CD4-positive, alpha-beta T cell (primary cell): ENCODE data around the gene NRF1. TPM values are rescaled to one million over a fixed set of nuclear protein-coding genes. Genes with fewer than 3 reads are reported as not detected.

Source experiments
- ATAC-seq: fragments of 200-7000 bp; cut with Tn5 transposase; one replicate; pipeline ENCODE4 v1.10.0; 2022; ENCODE audit warnings: mild to moderate bottlenecking; ENCODE audit not compliant: poor library complexity
- CTCF ChIA-PET: fragments of 350-600 bp; sonication (Branson Sonifier 250); formaldehyde crosslinking; loops from one replicate; lab custom pipeline; 2021; ENCODE audit warnings: antibody characterized with exemption, inconsistent platforms; lab: Charles Lee
- POLR2A ChIA-PET: fragments of 350-600 bp; sonication (Branson Sonifier 250); formaldehyde crosslinking; loops from one replicate; lab custom pipeline; 2021; ENCODE audit warnings: antibody characterized with exemption, inconsistent platforms; lab: Charles Lee
- DNase-seq, 14 experiments: peaks; one replicate each; pipeline ENCODE4 v3.0.0-alpha.2; 2013 to 2020; ENCODE audit warnings: mixed read lengths in 2 of 14
- H3K27ac ChIP-seq, 2 donors: one replicate each; pipeline versions ENCODE4 v1.5.1 to v1.7.0; 2013; ENCODE audit warnings: low read length in 2 of 2, low read depth in 1 of 2, mild to moderate bottlenecking in 1 of 2
- H3K27me3 ChIP-seq, 2 experiments: 1 replicate in 1 of 2; 2 replicates in 1 of 2; pipeline versions ENCODE4 v1.6.1 to v1.7.0; 2013; ENCODE audit warnings: low read length in 2 of 2, control low read depth in 1 of 2, mild to moderate bottlenecking in 1 of 2, moderate library complexity in 1 of 2; ENCODE audit not compliant: insufficient read depth in 2 of 2, control insufficient read depth in 1 of 2
- H3K36me3 ChIP-seq: one replicate; pipeline ENCODE4 v1.6.1; 2013; ENCODE audit warnings: low read length, control low read depth; ENCODE audit not compliant: insufficient read depth
- H3K4me1 ChIP-seq: one replicate; pipeline ENCODE4 v1.6.1; 2013; ENCODE audit warnings: low read length, control low read depth; ENCODE audit not compliant: insufficient read depth
- H3K4me3 ChIP-seq: one replicate; pipeline ENCODE4 v1.5.1; 2013; ENCODE audit warnings: mild to moderate bottlenecking, low read length, moderate library complexity
- H3K9me3 ChIP-seq, 2 experiments: 1 replicate in 1 of 2; 2 replicates in 1 of 2; pipeline versions ENCODE4 v1.6.1 to v1.7.0; 2013; ENCODE audit warnings: low read length in 2 of 2, mild to moderate bottlenecking in 2 of 2, control low read depth in 1 of 2, moderate library complexity in 1 of 2; ENCODE audit not compliant: control insufficient read depth in 1 of 2, insufficient read depth in 1 of 2
- H3K27ac Mint-ChIP-seq: one replicate; pipeline ENCODE4 v1.8.0; 2020; ENCODE audit warnings: mixed read lengths
- H3K27me3 Mint-ChIP-seq: one replicate; pipeline ENCODE4 v1.8.0; 2021; ENCODE audit warnings: mixed read lengths
- H3K36me3 Mint-ChIP-seq: one replicate; pipeline ENCODE4 v1.8.0; 2021; ENCODE audit warnings: low read depth, mixed read lengths
- H3K4me1 Mint-ChIP-seq: one replicate; pipeline ENCODE4 v1.8.0; 2021; ENCODE audit warnings: low read depth, mixed read lengths
- H3K4me3 Mint-ChIP-seq: one replicate; pipeline ENCODE4 v1.8.0; 2020; ENCODE audit warnings: mild to moderate bottlenecking, mixed read lengths
- H3K9me3 Mint-ChIP-seq: one replicate; pipeline ENCODE4 v1.8.0; 2020; ENCODE audit warnings: mixed read lengths
- intact Hi-C, 2 experiments: fragments of 100-400 bp; cut with DNase I in 1 of 2; cut with micrococcal nuclease in 1 of 2; formaldehyde crosslinking; loops; one replicate each; pipeline versions ENCODE4 v1.15.1 to v1.9.0; 2023 to 2025; cut with DNase I, micrococcal nuclease
- total RNA-seq, 174 experiments: library from RNA in 2 of 174; stranded (reverse) in 2 of 174; gene quantifications; one replicate each; pipeline ENCODE4 v1.2.3 and lab custom pipeline; 2021 to 2026
- TF ChIP-seq, protein P1 (sequence below): fragments of 200-600 bp; IDR thresholded peaks from one replicate; pipeline ENCODE4 v1.8.0; 2022; ENCODE audit warnings: antibody characterized with exemption, mild to moderate bottlenecking

The NRF1 gene
- total RNA-seq, 2 experiments from 2014 or later = 35.4 to 36.1 TPM

DNA sequence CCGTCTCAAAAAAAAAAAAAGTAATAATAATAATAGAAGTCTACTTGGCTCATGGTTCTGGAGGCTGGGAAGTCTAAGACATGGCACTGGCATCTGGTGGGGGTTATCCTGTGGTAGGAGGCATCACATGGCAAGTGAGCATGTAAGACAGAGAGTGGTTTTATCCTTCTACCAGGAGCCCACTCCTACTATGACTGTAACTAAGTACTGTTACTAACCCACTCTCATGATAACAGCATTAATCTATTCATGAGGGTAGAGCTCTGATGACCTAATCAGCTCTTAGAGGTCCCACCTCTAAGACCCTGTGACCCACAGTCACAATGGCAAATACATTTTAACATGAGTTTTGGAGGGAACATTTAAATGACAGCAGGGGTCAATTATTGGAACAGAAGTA, 43.3 kb upstream of the NRF1 start:
- Histone ChIP-seq H3K4me3 (no peak overlapping the region), H3K27ac (no peak overlapping the region), H3K36me3 (no peaks in the 10 kb centered on the region), H3K9me3 (no peaks in the 10 kb centered on the region), H3K27me3 (peaks cover 5% of the 10 kb centered on the region in 2 experiments), H3K4me1 (no peaks in the 10 kb centered on the region)
- no peak for DNase-seq
- TF ChIP-seq, protein P1, sequence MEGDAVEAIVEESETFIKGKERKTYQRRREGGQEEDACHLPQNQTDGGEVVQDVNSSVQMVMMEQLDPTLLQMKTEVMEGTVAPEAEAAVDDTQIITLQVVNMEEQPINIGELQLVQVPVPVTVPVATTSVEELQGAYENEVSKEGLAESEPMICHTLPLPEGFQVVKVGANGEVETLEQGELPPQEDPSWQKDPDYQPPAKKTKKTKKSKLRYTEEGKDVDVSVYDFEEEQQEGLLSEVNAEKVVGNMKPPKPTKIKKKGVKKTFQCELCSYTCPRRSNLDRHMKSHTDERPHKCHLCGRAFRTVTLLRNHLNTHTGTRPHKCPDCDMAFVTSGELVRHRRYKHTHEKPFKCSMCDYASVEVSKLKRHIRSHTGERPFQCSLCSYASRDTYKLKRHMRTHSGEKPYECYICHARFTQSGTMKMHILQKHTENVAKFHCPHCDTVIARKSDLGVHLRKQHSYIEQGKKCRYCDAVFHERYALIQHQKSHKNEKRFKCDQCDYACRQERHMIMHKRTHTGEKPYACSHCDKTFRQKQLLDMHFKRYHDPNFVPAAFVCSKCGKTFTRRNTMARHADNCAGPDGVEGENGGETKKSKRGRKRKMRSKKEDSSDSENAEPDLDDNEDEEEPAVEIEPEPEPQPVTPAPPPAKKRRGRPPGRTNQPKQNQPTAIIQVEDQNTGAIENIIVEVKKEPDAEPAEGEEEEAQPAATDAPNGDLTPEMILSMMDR = no peak
- no peak overlapping the region for H3K27ac Mint-ChIP-seq
- H3K36me3 Mint-ChIP-seq = no peaks in the 10 kb centered on the region
- H3K4me3 Mint-ChIP-seq = no peak overlapping the region
- no peak for ATAC-seq
- ChIA-PET CTCF (no interaction called here), POLR2A (no interaction called here)
- H3K4me1 Mint-ChIP-seq = no peaks in the 10 kb centered on the region
- H3K27me3 Mint-ChIP-seq = peaks cover 34% of the 10 kb centered on the region
- intact Hi-C loops = no loop called here
- H3K9me3 Mint-ChIP-seq = peaks cover 4% of the 10 kb centered on the region

DNA sequence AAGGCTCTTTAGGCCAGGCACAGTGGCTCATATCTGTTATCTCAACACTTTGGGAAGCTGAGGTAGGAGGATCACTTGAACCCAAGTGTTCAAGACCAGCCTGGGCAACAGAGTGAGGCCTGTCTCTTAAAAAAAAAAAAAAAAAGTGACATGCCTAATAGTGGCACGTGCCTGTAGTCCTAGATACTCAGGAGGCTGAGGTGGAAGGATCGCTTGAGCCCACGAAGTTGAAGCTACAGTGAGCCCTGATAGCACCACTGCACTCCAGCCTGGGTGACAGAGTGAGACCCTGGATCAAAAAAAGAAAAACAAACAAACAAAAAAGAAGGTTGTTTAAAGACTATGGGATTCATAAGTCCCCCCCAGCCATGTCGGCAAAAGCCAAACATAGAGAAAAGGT, 42.2 kb upstream of the NRF1 start:
- intact Hi-C loops = no loop called here
- Mint-ChIP-seq H3K4me1 (no peaks in the 10 kb centered on the region), H3K27me3 (peaks cover 28% of the 10 kb centered on the region), H3K9me3 (peaks cover 4% of the 10 kb centered on the region), H3K36me3 (no peaks in the 10 kb centered on the region), H3K4me3 (no peak overlapping the region), H3K27ac (no peak overlapping the region)
- Histone ChIP-seq H3K4me1 (no peaks in the 10 kb centered on the region), H3K4me3 (no peak overlapping the region), H3K27ac (no peak overlapping the region), H3K27me3 (peaks cover 0 to 5% of the 10 kb centered on the region in 2 experiments), H3K36me3 (no peaks in the 10 kb centered on the region), H3K9me3 (no peaks in the 10 kb centered on the region)
- TF ChIP-seq, protein P1 = no peak
- no peak for ATAC-seq
- DNase-seq = no peak
- ChIA-PET POLR2A (no interaction called here), CTCF (interaction anchor here (0.7 kb wide), 1 partner anchor 193 kb away, joined by 3 read pairs; no protein-coding TSS in a partner anchor)

DNA sequence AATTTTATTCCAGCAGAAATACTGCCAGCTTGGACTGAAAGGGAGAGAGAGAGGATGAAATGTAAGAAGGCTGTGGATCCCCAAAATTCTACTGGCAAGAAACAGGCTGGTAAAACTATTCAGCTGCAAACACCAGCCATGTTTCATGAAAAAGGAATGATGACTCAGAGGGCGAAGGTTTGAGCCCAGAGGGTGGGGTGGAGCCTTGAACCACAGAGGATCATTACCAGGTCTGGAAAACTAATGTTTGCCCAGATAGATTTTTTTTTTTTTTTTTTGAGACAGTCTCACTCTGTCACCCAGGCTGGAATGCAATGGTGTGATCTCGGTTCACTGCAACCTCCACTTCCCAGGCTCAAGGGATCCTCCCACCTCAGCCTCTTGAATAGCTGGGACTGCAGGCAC, 41.7 kb upstream of the NRF1 start:
- peaks cover 4% of the 10 kb centered on the region for H3K9me3 Mint-ChIP-seq
- Histone ChIP-seq H3K4me3 (no peak overlapping the region), H3K4me1 (no peaks in the 10 kb centered on the region), H3K27ac (no peak overlapping the region), H3K27me3 (peaks cover 0 to 5% of the 10 kb centered on the region in 2 experiments), H3K9me3 (no peaks in the 10 kb centered on the region), H3K36me3 (no peaks in the 10 kb centered on the region)
- ChIA-PET CTCF (interaction anchor here (0.7 kb wide), 1 partner anchor 194 kb away, joined by 3 read pairs; no protein-coding TSS in a partner anchor), POLR2A (no interaction called here)
- ATAC-seq (no peak), DNase-seq (no peak)
- TF ChIP-seq, protein P1 = no peak
- intact Hi-C loops = no loop called here
- no peak overlapping the region for H3K4me3 Mint-ChIP-seq
- H3K27me3 Mint-ChIP-seq = peaks cover 24% of the 10 kb centered on the region
- H3K36me3 Mint-ChIP-seq = no peaks in the 10 kb centered on the region
- H3K27ac Mint-ChIP-seq = no peak overlapping the region
- no peaks in the 10 kb centered on the region for H3K4me1 Mint-ChIP-seq
